Mucosa of descending colon (tissue), 3 donors: Measurements from ENCODE around the gene DRGX. TPM values are rescaled to one million over a fixed set of nuclear protein-coding genes. Genes with fewer than 3 reads are reported as not detected.

Source experiments
- ATAC-seq: fragments of 200-7000 bp; cut with Tn5 transposase; one replicate; pipeline ENCODE4 v1.9.1; 2020; ENCODE audit warnings: mild to moderate bottlenecking, moderate library complexity
- DNase-seq, 3 donors: peaks; one replicate each; pipeline ENCODE4 v3.0.0-alpha.2; 2020
- H3K36me3 ChIP-seq: fragments of 200-600 bp; one replicate; pipeline ENCODE4 v1.8.0; 2021; ENCODE audit warnings: low read depth, mild to moderate bottlenecking
- H3K4me1 ChIP-seq: fragments of 200-600 bp; one replicate; pipeline ENCODE4 v1.8.0; 2021; ENCODE audit warnings: low read depth, mild to moderate bottlenecking
- H3K4me3 ChIP-seq: fragments of 200-600 bp; one replicate; pipeline ENCODE4 v1.8.0; 2021; ENCODE audit warnings: mild to moderate bottlenecking
- H3K9me3 ChIP-seq: fragments of 200-600 bp; one replicate; pipeline ENCODE4 v1.8.0; 2021; ENCODE audit warnings: mild to moderate bottlenecking
- CTCF ChIP-seq: fragments of 200-600 bp; IDR thresholded peaks from one replicate; pipeline ENCODE4 v1.8.0; 2022; ENCODE audit warnings: antibody characterized with exemption, mild to moderate bottlenecking
- intact Hi-C, 2 donors: fragments of 100-400 bp; cut with DNase I in 1 of 2; cut with micrococcal nuclease in 1 of 2; formaldehyde crosslinking; loops; one replicate each; pipeline versions ENCODE4 v1.11.0 to v1.11.1; 2022; cut with DNase I, micrococcal nuclease
- total RNA-seq, 3 donors: library from RNA; stranded (reverse); fragmentation: NEBNext Ultra II Directional in 2 of 3; extraction: Animal tissue kit (Norgen Biotek cat#: 25700) in 2 of 3; gene quantifications; one replicate each; pipeline versions ENCODE4 v1.2.1 to v1.2.4, GENCODE V29; 2021 to 2023
- donor health status: DM: no; HTN: no; CAD: no; lungs with moderate emphysema.
- donor health status: DM: no; HTN: no; CAD: no.
- donor health status: DM: no; HTN: yes; CAD: no.

Gene DRGX
- total RNA-seq, 3 donors from 2014 or later = 0.10 to 0.35 (median 0.22) TPM

- TF ChIP-seq CTCF = no peak
- Histone ChIP-seq H3K9me3 (no peaks in the 10 kb centered on the region), H3K4me3 (no peak overlapping the region), H3K36me3 (no peaks in the 10 kb centered on the region), H3K4me1 (no peaks in the 10 kb centered on the region)
- intact Hi-C loops = no loop called here
- ATAC-seq (no peak), DNase-seq (no peak)
These were observed 60.4 kb downstream of the DRGX start for GRCh38 chr10:49335364-49335972.

- H3K36me3 ChIP-seq = no peaks in the 10 kb centered on the region
- intact Hi-C loops = no loop called here
- ATAC-seq = no peak
- DNase-seq = no peak
- H3K4me3 ChIP-seq = no peak overlapping the region
- no peaks in the 10 kb centered on the region for H3K4me1 ChIP-seq
- no peak for TF ChIP-seq CTCF
- no peaks in the 10 kb centered on the region for H3K9me3 ChIP-seq
These were observed 60.9 kb downstream of the DRGX start for GRCh38 chr10:49334964-49335363.

- no peak for ATAC-seq
- TF ChIP-seq CTCF = no peak
- DNase-seq = no peak
- H3K4me3 ChIP-seq = no peak overlapping the region
- no peaks in the 10 kb centered on the region for H3K9me3 ChIP-seq
- no peaks in the 10 kb centered on the region for H3K4me1 ChIP-seq
- intact Hi-C loops = no loop called here
- H3K36me3 ChIP-seq = no peaks in the 10 kb centered on the region
These were observed 62.7 kb downstream of the DRGX start for GRCh38 chr10:49333192-49333591.

- DNase-seq = no peak
- Histone ChIP-seq H3K4me3 (no peak overlapping the region), H3K9me3 (no peaks in the 10 kb centered on the region), H3K36me3 (no peaks in the 10 kb centered on the region), H3K4me1 (no peaks in the 10 kb centered on the region)
- ATAC-seq = no peak
- intact Hi-C loops = no loop called here
- TF ChIP-seq CTCF = no peak
These were observed 63.1 kb downstream of the DRGX start for GRCh38 chr10:49332768-49333167.

GRCh38 chr10:49332333-49332732 lies 63.6 kb downstream of the DRGX start:
- ATAC-seq = no peak
- no peak for TF ChIP-seq CTCF
- no peaks in the 10 kb centered on the region for H3K4me1 ChIP-seq
- H3K36me3 ChIP-seq = no peaks in the 10 kb centered on the region
- H3K4me3 ChIP-seq = no peak overlapping the region
- intact Hi-C loops = no loop called here
- no peaks in the 10 kb centered on the region for H3K9me3 ChIP-seq
- no peak for DNase-seq

- intact Hi-C loops = no loop called here
- ATAC-seq (no peak), DNase-seq (no peak)
- Histone ChIP-seq H3K4me1 (no peaks in the 10 kb centered on the region), H3K9me3 (no peaks in the 10 kb centered on the region), H3K4me3 (no peak overlapping the region), H3K36me3 (no peaks in the 10 kb centered on the region)
- no peak for TF ChIP-seq CTCF
These were observed 64.5 kb downstream of the DRGX start for GRCh38 chr10:49331431-49331830.
